ENCODE results near the gene TMEM184B.

GRCh38 chr22:38294193-38294592, 21.4 kb upstream of the TMEM184B start:
- TF ChIP-seq CTCF (conservative IDR thresholded peaks at IDR 0.05; ENCODE audit: low read length) = no peak
- no peak for TF ChIP-seq EZH2phosphoT487 (IDR thresholded peaks at IDR 0.05; ENCODE audit: borderline replicate concordance)

Data from Loucy (cell line).